Keratinocyte (primary cell): ENCODE data around the gene CALML3.

Source experiments
- EZH2 ChIP-seq: IDR thresholded peaks from one replicate; pipeline ENCODE4 v1.6.1; 2012; ENCODE audit warnings: inconsistent platforms, mild to moderate bottlenecking, low read length, moderate library complexity
- TF ChIP-seq, protein P1 (sequence below), 3 experiments: IDR thresholded peaks in 1 of 3; conservative IDR thresholded peaks in 1 of 3; optimal IDR thresholded peaks in 1 of 3; 2 replicates in 2 of 3; 3 replicates in 1 of 3; pipeline versions ENCODE3 to v1.5.1; 2011; ENCODE audit warnings: low read length in 3 of 3, mild to moderate bottlenecking in 3 of 3, moderate library complexity in 2 of 3, control low read depth in 1 of 3, inconsistent platforms in 1 of 3; ENCODE audit not compliant: insufficient read depth in 2 of 3; ENCODE audit errors: extremely low read depth in 1 of 3

DNA sequence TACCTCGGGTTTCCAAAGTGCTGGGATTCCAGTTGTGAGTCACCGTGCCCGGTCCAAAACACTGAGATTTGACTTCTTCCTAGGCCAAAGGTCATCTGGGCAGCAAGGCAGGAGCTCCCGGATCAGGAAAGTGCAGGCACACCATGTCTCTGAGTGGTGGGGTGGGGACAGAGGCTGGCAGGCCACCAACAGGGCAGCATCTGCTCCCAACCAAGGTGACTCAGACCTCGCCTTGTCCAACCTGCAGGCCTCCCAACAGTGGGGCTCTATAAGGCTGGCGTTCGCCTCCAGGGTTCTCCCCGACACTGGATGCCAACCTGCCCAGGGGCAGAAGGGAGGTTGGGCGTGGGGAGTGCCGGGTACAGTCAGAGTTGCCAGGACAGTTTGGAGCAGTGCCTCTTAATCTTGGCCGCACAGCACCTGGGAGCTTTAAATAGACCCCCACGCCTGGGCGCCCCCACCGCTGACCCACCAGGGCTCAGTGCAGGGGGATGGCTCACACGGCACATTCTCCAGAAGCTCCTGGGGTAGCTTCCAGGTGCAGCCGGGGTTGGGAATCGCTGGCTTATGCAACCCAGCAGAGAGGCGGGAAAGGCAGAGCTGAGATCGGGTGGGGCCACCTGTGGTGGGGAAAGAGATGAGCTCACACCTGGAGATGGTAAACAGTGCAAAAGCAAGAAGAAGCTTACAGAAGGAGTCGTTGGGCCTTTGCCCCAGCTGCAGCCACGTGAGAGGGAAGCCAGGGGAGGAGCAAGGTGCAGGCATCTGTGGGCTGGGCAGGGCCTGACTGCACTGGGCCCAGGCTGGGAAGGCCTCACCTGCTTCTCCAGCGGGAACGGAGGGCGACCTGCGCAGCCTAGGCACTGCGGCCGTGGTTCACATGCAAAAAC, 36.2 kb upstream of the CALML3 start:
- TF ChIP-seq, protein P1, sequence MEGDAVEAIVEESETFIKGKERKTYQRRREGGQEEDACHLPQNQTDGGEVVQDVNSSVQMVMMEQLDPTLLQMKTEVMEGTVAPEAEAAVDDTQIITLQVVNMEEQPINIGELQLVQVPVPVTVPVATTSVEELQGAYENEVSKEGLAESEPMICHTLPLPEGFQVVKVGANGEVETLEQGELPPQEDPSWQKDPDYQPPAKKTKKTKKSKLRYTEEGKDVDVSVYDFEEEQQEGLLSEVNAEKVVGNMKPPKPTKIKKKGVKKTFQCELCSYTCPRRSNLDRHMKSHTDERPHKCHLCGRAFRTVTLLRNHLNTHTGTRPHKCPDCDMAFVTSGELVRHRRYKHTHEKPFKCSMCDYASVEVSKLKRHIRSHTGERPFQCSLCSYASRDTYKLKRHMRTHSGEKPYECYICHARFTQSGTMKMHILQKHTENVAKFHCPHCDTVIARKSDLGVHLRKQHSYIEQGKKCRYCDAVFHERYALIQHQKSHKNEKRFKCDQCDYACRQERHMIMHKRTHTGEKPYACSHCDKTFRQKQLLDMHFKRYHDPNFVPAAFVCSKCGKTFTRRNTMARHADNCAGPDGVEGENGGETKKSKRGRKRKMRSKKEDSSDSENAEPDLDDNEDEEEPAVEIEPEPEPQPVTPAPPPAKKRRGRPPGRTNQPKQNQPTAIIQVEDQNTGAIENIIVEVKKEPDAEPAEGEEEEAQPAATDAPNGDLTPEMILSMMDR (optimal IDR thresholded peaks at IDR 0.05 in 1 of 3, IDR thresholded peaks at IDR 0.05 in 1 of 3, conservative IDR thresholded peaks at IDR 0.05 in 1 of 3; ENCODE audit: extremely low read depth in 1 of 3, insufficient read depth in 2 of 3, low read length in 3 of 3): no peak
- no peak for TF ChIP-seq EZH2
